Activated CD4-positive, CD25-positive, alpha-beta regulatory T cell treated with anti-CD3 and anti-CD28 coated beads, Interleukin-2, amount 50 U/mL, for 16 hours (primary cell): ENCODE measurements around the gene LACTBL1.

Experiments used
- DNase-seq: peaks from one replicate; pipeline ENCODE4 v3.0.0-alpha.2; 2020; ENCODE audit warnings: low read depth, low spot score

LACTBL1 gene

GRCh38 chr1:22944346-22945055 lies 28.2 kb downstream of the LACTBL1 start:
- no peak for DNase-seq

DNA sequence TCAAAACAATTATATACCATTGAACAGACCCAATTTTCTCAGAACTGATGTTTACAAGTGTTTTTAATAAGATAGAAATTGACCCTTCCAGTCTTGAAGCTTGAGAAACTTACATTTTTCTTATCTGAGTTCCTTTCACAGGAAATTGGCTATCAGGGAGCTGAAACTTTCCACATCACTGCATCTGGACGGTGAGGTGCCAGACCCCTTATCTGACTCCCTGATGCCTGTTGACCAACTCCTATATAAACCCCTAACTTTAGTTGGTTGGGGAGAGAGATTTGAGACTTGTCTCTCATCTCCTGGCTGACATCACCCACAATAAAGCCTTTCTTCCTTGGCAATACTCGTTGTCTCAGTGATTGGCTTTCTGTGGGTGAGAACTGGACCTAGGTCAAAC lies 31.4 kb downstream of the LACTBL1 start:
- DNase-seq: no peak

DNA sequence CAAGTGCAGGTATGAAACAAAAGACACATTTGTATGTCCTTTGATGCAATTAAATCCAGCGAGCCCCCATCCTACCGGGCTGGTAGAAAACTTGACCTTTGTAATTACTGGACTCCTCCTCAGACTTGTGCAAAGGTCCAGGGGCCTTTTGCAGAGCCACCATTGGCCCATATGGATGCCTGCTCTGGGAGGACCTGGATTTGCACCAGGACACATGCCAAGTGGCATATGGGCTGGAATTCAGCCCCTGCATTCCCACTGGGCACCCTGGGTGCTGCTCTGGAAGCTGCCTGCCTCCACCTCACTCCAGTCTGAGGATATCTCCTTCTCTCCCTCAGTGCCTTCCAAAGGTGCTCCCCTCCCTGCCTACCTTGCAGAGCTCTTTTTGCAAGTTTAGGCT lies 36.0 kb downstream of the LACTBL1 start:
- DNase-seq: no peak

- DNase-seq: no peak
Observed at GRCh38 chr1:22935433-22935832, 37.2 kb downstream of the LACTBL1 start.

- no peak for DNase-seq
Observed at GRCh38 chr1:22932803-22933470, 39.7 kb downstream of the LACTBL1 start.

- DNase-seq: no peak
Observed at GRCh38 chr1:22930240-22930912, 42.3 kb downstream of the LACTBL1 start.

- no peak for DNase-seq
Observed at GRCh38 chr1:22925111-22925510, 47.6 kb downstream of the LACTBL1 start.

GRCh38 chr1:22922640-22923039 lies 50.0 kb downstream of the LACTBL1 start:
- no peak for DNase-seq

- DNase-seq: no peak
Observed at GRCh38 chr1:22921452-22922126, 51.1 kb downstream of the LACTBL1 start.

- DNase-seq: no peak
Observed at GRCh38 chr1:22920734-22921451, 51.8 kb downstream of the LACTBL1 start.

DNA sequence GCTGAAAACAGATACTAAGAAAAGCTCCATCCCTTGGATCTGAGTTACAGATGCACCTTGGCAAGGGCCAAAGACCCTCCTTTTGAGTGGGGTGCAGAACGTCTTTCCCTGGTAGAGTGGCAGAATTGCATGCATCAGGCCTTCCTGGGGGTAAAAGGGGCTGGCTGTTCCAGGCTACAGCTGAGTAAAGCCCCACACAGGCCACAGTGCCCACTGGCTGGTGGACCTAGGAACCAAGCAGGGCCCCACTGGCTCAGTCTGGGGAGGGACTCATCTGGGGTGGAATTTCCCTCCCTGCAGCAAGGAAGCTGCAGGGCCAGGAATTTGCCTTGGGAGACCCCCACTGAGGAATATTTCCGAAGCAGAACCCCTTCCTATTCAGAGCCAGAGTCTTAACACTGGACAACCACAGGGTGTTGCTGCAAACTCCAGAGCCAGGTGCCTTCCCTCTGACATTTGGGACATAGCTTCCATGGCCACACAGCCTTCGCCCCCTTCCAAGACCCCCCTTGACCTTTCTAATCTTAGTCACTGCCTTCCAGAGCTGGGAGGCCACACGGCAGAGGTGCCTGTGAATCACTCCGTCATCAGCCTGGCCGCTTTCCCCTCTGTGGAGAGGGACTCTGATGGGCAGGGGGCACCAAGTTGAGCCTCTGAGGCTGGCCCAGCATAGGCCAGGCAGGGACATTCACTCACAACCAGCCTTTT lies 52.5 kb downstream of the LACTBL1 start:
- DNase-seq: no peak

GRCh38 chr1:22919341-22920025 lies 53.2 kb downstream of the LACTBL1 start:
- no peak for DNase-seq

- no peak for DNase-seq
Observed at GRCh38 chr1:22918644-22919043, 54.0 kb downstream of the LACTBL1 start.

DNA sequence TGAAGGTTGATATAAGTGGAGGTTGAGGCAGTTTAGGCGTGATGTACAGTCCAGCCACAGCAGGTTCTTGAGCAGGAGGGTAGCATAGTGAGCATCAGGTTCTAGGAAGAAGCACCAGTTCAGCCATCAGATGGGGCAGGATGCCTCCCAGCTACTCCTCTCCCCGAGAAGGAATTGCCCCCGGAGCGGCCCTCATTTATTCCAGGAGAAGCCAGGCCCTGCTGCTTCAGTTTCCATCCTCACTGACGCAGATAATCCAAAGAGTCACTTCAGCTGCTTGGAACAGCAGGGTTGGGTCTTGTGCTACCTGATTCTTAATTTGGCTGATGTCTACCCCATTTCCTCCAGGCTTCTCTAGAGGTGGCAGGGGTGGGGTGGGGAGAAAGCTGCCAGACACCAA lies 54.7 kb downstream of the LACTBL1 start:
- DNase-seq: no peak

DNA sequence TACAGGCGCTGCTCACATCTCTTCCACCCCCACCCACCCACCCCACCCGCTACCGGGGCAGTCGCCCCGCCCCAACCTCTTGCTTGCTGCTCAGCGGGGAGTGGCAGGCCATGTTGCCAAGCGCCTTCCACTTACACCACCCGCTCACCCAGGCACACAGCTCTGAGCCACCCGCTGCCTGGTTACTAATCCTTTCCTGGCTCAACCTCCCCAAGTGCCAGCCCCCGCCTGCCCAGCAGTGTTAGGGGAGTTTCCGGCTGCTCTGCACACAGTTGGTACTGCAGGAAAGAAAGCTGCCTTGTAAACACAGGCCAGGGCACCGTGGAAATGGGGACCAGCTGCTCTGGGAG lies 56.2 kb downstream of the LACTBL1 start:
- no peak for DNase-seq

DNA sequence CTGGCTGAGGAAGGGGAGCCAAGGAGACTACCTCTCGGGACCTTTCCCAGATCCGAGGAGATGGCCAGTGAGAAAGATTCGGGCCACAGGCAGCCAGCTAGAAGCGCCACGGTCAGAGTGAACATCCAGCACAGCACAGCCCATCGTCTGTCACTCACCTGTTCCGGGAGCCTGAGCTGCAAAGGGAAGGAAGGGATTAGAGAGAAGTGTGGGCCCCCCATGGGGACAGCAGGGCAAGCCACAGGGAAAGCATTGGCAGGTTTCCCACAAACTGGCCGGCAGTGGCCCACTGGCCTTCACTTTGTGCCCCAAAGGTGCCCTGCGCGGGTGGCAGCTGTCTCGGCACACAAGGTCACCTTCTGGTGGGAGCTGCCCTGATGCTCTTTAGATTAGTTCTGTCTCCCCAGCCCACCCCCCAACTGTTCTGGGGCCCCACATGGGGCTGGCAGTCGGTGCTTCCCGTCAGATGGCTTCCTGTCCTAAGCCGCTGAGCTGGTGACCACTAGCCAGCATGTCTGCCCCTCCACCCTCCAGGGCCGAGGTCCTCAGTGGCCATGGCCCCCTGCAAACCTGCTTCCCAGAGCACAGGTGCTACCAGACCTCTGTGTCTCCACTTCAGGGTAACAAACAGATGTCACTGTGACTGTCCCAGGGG lies 56.7 kb downstream of the LACTBL1 start:
- no peak for DNase-seq

- DNase-seq: no peak
Observed at GRCh38 chr1:22915231-22915630, 57.4 kb downstream of the LACTBL1 start.

DNA sequence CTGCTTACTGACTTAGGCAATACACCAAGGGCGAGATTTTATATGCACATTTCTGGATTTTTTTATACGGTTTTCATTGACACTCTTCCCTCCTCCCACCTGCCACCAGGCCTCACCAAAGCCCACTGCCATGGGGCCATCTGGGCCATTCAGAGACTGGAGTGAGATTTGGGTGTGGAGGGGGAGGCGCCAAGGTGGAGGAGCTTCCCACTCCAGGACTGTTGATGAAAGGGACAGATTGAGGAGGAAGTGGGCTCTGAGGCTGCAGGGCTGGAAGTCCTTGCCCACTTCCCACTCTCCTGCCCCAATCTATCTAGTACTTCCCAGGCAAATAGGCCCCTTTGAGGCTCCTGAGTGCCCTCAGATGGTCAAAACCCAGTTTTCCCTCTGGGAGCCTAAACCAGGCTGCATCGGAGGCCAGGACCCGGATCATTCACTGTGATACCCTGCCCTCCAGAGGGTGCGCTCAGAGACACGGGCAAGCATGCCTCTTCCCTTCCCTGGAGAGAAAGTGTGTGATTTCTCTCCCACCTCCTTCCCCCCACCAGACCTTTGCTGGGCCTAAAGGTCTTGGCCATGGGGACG lies 57.9 kb downstream of the LACTBL1 start:
- DNase-seq: no peak

DNA sequence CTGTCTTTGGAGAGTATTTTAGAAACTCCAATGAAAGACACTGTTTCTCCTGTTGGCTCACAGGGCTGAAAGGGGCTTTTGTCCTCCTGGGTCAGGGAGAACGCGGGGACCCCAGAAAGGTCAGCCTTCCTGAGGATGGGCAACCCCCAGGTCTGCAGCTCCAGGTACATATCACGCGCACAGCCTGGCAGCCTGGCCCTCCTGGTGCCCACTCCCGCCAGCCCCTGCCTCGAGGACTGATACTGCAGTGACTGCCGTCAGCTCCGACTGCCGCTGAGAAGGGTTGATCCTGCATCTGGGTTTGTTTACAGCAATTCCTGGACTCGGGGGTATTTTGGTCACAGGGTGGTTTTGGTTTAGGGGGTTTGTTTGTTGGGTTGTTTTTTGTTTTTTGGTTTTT lies 58.5 kb downstream of the LACTBL1 start:
- no peak for DNase-seq
